HCT116 (cell line): ENCODE measurements around the gene COQ3.

Experiments used
- CTCF ChIP-seq, 3 experiments: fragments of 200-600 bp in 1 of 3; sonication (generic) in 1 of 3; IDR thresholded peaks in 2 of 3; conservative IDR thresholded peaks in 1 of 3; 2 replicates each; pipeline ENCODE4 v1.5.1; 2012 to 2017; ENCODE audit warnings: low read depth in 2 of 3, low read length in 2 of 3, antibody characterized with exemption in 1 of 3, borderline replicate concordance in 1 of 3, control low read depth in 1 of 3, mild to moderate bottlenecking in 1 of 3, mixed read lengths in 1 of 3, mixed run types in 1 of 3, moderate library complexity in 1 of 3; ENCODE audit not compliant: insufficient read depth in 1 of 3
- EZH2 ChIP-seq: fragments of 200-600 bp; sonication (generic); IDR thresholded peaks from 2 replicates; pipeline ENCODE4 v1.6.1; 2017; ENCODE audit warnings: antibody characterized with exemption, mixed run types
- JUND ChIP-seq: IDR thresholded peaks from 2 replicates; pipeline ENCODE4 v1.6.1; 2012
- POLR2A ChIP-seq: IDR thresholded peaks from 2 replicates; pipeline ENCODE4 v1.7.0; 2011; ENCODE audit warnings: borderline replicate concordance; ENCODE audit not compliant: insufficient read depth, insufficient read length; ENCODE audit errors: extremely low read depth
- TCF7L2 ChIP-seq: IDR thresholded peaks from 2 replicates; pipeline ENCODE4 v1.7.0; 2011; ENCODE audit warnings: borderline replicate concordance, inconsistent platforms; ENCODE audit not compliant: insufficient read depth, insufficient read length; ENCODE audit errors: extremely low read depth
- YY1 ChIP-seq: IDR thresholded peaks from 2 replicates; pipeline ENCODE4 v1.6.1; 2011; ENCODE audit warnings: low read length, low read depth, moderate library complexity, mild to moderate bottlenecking; ENCODE audit not compliant: insufficient replicate concordance; ENCODE audit errors: extremely low read depth
- TF ChIP-seq, protein P1 (sequence below): IDR thresholded peaks from 2 replicates; pipeline ENCODE4 v1.6.1; 2011; ENCODE audit warnings: mild to moderate bottlenecking, low read length, moderate library complexity; ENCODE audit not compliant: insufficient replicate concordance; ENCODE audit errors: extremely low read depth

GRCh38 chr6:99362678-99363268 lies 31.2 kb downstream of the COQ3 start:
- TF ChIP-seq EZH2 (no peak), CTCF (IDR thresholded peaks at IDR 0.05 in 2 of 3, conservative IDR thresholded peaks at IDR 0.05 in 1 of 3; ENCODE audit: borderline replicate concordance in 1 of 3, insufficient read depth in 1 of 3, low read depth in 2 of 3, low read length in 2 of 3) (no peak), POLR2A (no peak), JUND (no peak), YY1 (no peak), TCF7L2 (no peak)
- TF ChIP-seq, protein P1, sequence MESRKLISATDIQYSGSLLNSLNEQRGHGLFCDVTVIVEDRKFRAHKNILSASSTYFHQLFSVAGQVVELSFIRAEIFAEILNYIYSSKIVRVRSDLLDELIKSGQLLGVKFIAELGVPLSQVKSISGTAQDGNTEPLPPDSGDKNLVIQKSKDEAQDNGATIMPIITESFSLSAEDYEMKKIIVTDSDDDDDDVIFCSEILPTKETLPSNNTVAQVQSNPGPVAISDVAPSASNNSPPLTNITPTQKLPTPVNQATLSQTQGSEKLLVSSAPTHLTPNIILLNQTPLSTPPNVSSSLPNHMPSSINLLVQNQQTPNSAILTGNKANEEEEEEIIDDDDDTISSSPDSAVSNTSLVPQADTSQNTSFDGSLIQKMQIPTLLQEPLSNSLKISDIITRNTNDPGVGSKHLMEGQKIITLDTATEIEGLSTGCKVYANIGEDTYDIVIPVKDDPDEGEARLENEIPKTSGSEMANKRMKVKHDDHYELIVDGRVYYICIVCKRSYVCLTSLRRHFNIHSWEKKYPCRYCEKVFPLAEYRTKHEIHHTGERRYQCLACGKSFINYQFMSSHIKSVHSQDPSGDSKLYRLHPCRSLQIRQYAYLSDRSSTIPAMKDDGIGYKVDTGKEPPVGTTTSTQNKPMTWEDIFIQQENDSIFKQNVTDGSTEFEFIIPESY, result no peak
